Testis (tissue), 3 donors: ENCODE measurements around the gene HSPA4. TPM values are rescaled to one million over a fixed set of nuclear protein-coding genes. Genes with fewer than 3 reads are reported as not detected.

Experiments
- DNase-seq: peaks from one replicate; pipeline ENCODE4 v3.0.0-alpha.2; 2019
- H3K27ac ChIP-seq, 2 donors: fragments of 200-600 bp; sonication (generic); one replicate each; pipeline ENCODE4 v1.5.1; 2019
- H3K27me3 ChIP-seq: fragments of 200-600 bp; sonication (generic); one replicate; pipeline ENCODE4 v1.5.1; 2019
- H3K36me3 ChIP-seq: fragments of 200-600 bp; sonication (generic); one replicate; pipeline ENCODE4 v1.5.1; 2017; ENCODE audit warnings: low read depth; ENCODE audit errors: missing control alignments
- H3K4me1 ChIP-seq: fragments of 200-600 bp; sonication (generic); one replicate; pipeline ENCODE4 v1.5.1; 2019
- H3K4me3 ChIP-seq, 2 donors: fragments of 200-600 bp; sonication (generic); one replicate each; pipeline ENCODE4 v1.5.1; 2017 to 2019
- H3K9me3 ChIP-seq: fragments of 200-600 bp; sonication (generic); one replicate; pipeline ENCODE4 v1.5.1; 2017
- POLR2A ChIP-seq: fragments of 450-650 bp; IDR thresholded peaks from one replicate; pipeline ENCODE4 v1.6.1; 2017; ENCODE audit warnings: antibody characterized with exemption, mild to moderate bottlenecking, moderate library complexity
- WGBS, 2 donors: methylation state at CpG; one replicate each; pipeline ENCODE4 v1.1.5; 2018; 5-methylcytosine and 5-hydroxymethylcytosine counted together
- intact Hi-C: fragments of 100-400 bp; cut with DNase I; formaldehyde crosslinking; loops from one replicate; pipeline ENCODE4 v1.15.1; 2023; ENCODE audit warnings: low total_unique reads
- polyA plus RNA-seq: library from polyadenylated mRNA; stranded (reverse); fragments of 350-450 nt; fragmentation: Illumina TruSeq; extraction: RNeasy Lipid Tissue Mini Kit (QIAGEN cat#74804); gene quantifications from one replicate; pipeline ENCODE4 v1.2.3, GENCODE V29; 2014; ENCODE audit warnings: low read depth, low replicate concordance; ENCODE audit not compliant: insufficient read depth
- small RNA-seq, 2 donors: library from RNA; depleted of rRNA; stranded (forward); fragments of <200 nt; gene quantifications; one replicate each; pipeline ENCODE3, GENCODE V24; 2016
- total RNA-seq, 2 donors: library from RNA; depleted of rRNA; stranded (reverse); fragments of >200 nt; gene quantifications; one replicate each; pipeline ENCODE4 v1.2.3, GENCODE V29; 2016
- TF ChIP-seq, protein P1 (sequence below), 3 experiments: fragments of 450-650 bp in 2 of 3; fragments of 200-600 bp in 1 of 3; sonication (generic) in 1 of 3; IDR thresholded peaks; one replicate each; pipeline ENCODE4 v1.5.1; 2016 to 2019; ENCODE audit warnings: antibody characterized with exemption in 3 of 3, mild to moderate bottlenecking in 2 of 3, moderate library complexity in 1 of 3

Gene HSPA4
- total and polyA plus RNA-seq, 3 donors from 2014 or later, result 107 to 143 (median 108) TPM

DNA sequence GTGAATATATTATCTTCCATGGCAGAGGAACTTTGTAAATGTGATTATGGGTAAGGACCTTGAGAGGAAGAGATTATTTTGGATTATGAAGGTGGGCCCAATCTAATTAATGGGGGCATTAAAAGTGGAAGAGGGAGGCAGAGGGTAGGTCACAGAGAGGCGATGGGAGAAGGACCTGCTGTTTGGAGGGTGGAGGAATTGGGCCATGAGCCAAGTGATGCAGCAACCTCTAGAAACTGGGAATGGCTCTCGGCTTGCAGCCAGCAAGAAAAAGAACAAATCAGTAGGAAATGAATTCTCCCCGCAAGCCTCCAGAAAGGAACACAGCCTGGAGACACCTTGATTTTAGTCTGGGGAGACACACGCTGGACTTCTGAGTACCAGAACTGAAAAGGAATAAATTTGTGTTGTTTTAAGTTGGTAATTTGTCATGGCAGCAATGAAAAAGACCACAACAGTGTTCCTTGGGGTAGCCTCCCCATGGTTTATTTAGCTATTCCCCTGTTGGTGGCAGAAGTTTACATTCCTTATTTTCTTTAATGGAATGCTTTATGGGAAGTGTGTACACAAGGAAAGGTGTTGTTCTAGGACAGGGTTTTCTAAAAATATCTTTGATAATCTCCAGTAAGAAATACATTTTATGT is 103.6 kb downstream of the HSPA4 start:
- Histone ChIP-seq H3K4me1 (no peaks in the 10 kb centered on the region), H3K9me3 (no peaks in the 10 kb centered on the region), H3K27ac (no peak overlapping the region), H3K4me3 (no peak overlapping the region), H3K27me3 (no peaks in the 10 kb centered on the region), H3K36me3 (no peaks in the 10 kb centered on the region)
- WGBS, 2 donors, result 53 to 54% methylated on average over 4 of the region's 4 CpGs
- DNase-seq, result no peak
- intact Hi-C loops, result no loop called here
- TF ChIP-seq, protein P1, sequence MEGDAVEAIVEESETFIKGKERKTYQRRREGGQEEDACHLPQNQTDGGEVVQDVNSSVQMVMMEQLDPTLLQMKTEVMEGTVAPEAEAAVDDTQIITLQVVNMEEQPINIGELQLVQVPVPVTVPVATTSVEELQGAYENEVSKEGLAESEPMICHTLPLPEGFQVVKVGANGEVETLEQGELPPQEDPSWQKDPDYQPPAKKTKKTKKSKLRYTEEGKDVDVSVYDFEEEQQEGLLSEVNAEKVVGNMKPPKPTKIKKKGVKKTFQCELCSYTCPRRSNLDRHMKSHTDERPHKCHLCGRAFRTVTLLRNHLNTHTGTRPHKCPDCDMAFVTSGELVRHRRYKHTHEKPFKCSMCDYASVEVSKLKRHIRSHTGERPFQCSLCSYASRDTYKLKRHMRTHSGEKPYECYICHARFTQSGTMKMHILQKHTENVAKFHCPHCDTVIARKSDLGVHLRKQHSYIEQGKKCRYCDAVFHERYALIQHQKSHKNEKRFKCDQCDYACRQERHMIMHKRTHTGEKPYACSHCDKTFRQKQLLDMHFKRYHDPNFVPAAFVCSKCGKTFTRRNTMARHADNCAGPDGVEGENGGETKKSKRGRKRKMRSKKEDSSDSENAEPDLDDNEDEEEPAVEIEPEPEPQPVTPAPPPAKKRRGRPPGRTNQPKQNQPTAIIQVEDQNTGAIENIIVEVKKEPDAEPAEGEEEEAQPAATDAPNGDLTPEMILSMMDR (IDR thresholded peaks at IDR 0.05), result no peak
- no peak for TF ChIP-seq POLR2A

Small RNA genes within 50 kb of the gene (small RNA-seq; reads per million reads assigned to genes)
- 0 reads per million in 2 donors for gene AC113410.1
- 0 reads per million in 2 donors for gene AC113410.3

Other genes with a start within 250 kb of the HSPA4 start
- 1 to 10 TPM; 1.2 to 1.3 TPM for gene SOWAHA, start 238.7 kb upstream of the HSPA4 start, total RNA-seq
- 0.46 TPM for gene SOWAHA, start 238.7 kb upstream of the HSPA4 start, polyA plus RNA-seq
- gene SHROOM1, start 221.4 kb upstream of the HSPA4 start, total RNA-seq, result 1 to 10 TPM; 9.0 to 9.6 TPM
- 2.1 TPM for gene SHROOM1, start 221.4 kb upstream of the HSPA4 start, polyA plus RNA-seq
- gene GDF9, start 185.5 kb upstream of the HSPA4 start, total RNA-seq, result 10 to 100 TPM in 1 of 2 donors, 1 to 10 TPM in 1; 5.7 to 13.5 TPM
- 14.2 TPM for gene GDF9, start 185.5 kb upstream of the HSPA4 start, polyA plus RNA-seq
- gene UQCRQ, start 185.4 kb upstream of the HSPA4 start, total RNA-seq, result 100 to 1,000 TPM; 154 to 171 TPM
- 167 TPM for gene UQCRQ, start 185.4 kb upstream of the HSPA4 start, polyA plus RNA-seq
- 1 to 10 TPM; 1.8 to 4.1 TPM for gene LEAP2, start 178.3 kb upstream of the HSPA4 start, total RNA-seq
- 3.6 TPM for gene LEAP2, start 178.3 kb upstream of the HSPA4 start, polyA plus RNA-seq
- 100 to 1,000 TPM; 112 TPM for gene AFF4, start 88.4 kb upstream of the HSPA4 start, total RNA-seq
- 57.2 TPM for gene AFF4, start 88.4 kb upstream of the HSPA4 start, polyA plus RNA-seq
- gene ZCCHC10, start 25.5 kb upstream of the HSPA4 start, total RNA-seq, result 10 to 100 TPM; 29.1 to 35.7 TPM
- gene ZCCHC10, start 25.5 kb upstream of the HSPA4 start, polyA plus RNA-seq, result 45.4 TPM